Neural crest cell (in vitro differentiated cells): ENCODE results near the gene FBXW12. TPM values are rescaled to one million over a fixed set of nuclear protein-coding genes. Genes with fewer than 3 reads are reported as not detected.

ENCODE experiments used
- DNase-seq: peaks from one replicate; pipeline ENCODE4 v3.0.0; 2021; ENCODE audit warnings: low read depth, mixed read lengths, low spot score
- H3K27ac Mint-ChIP-seq: one replicate; pipeline ENCODE4 v1.8.0; 2021; ENCODE audit warnings: mild to moderate bottlenecking, mixed read lengths; ENCODE audit not compliant: unreplicated experiment
- H3K27me3 Mint-ChIP-seq: 2 replicates; pipeline ENCODE4 v1.8.0; 2021; ENCODE audit warnings: low read depth, mild to moderate bottlenecking, mixed read lengths
- H3K36me3 Mint-ChIP-seq: 2 replicates; pipeline ENCODE4 v1.8.0; 2021; ENCODE audit warnings: low read depth, mild to moderate bottlenecking, mixed read lengths
- H3K4me1 Mint-ChIP-seq: 2 replicates; pipeline ENCODE4 v1.8.0; 2021; ENCODE audit warnings: mixed read lengths
- H3K4me3 Mint-ChIP-seq: one replicate; pipeline ENCODE4 v1.8.0; 2021; ENCODE audit warnings: mild to moderate bottlenecking, mixed read lengths
- H3K9me3 Mint-ChIP-seq: 2 replicates; pipeline ENCODE4 v1.8.0; 2021; ENCODE audit warnings: mixed read lengths
- total RNA-seq: library from RNA; stranded (reverse); gene quantifications from 2 replicates; pipeline ENCODE4 v1.2.1, GENCODE V29; 2021
- TF ChIP-seq, protein P1 (sequence below): fragments of 200-600 bp; sonication (generic); conservative IDR thresholded peaks from 2 replicates; pipeline ENCODE4 v1.5.0; 2021; ENCODE audit warnings: antibody characterized with exemption, mild to moderate bottlenecking

The FBXW12 gene
- total RNA-seq, 1 donor from 2014 or later: 0.44 TPM

DNA sequence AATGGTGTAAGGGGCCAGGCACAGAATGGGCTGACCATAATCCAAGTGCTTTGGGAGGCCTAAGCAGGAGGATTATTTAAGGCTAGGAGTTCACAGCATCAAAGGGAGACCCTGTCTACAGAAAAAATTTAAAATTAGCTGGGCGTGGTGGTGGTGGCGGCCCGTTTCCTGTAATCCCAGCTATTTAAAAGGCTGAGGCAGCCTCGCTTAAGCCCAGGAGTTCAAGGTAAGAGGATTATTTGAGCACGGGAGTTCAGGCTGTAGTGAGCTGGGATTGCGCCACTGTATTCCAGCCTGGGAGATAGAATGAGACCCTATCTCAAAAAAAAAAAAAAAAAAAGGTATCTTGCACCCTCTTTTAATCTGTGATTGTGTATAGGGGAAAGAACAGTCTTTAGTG, 69.9 kb downstream of the FBXW12 start:
- H3K4me3 Mint-ChIP-seq: peak overlapping the region; percentile 92
- TF ChIP-seq, protein P1, sequence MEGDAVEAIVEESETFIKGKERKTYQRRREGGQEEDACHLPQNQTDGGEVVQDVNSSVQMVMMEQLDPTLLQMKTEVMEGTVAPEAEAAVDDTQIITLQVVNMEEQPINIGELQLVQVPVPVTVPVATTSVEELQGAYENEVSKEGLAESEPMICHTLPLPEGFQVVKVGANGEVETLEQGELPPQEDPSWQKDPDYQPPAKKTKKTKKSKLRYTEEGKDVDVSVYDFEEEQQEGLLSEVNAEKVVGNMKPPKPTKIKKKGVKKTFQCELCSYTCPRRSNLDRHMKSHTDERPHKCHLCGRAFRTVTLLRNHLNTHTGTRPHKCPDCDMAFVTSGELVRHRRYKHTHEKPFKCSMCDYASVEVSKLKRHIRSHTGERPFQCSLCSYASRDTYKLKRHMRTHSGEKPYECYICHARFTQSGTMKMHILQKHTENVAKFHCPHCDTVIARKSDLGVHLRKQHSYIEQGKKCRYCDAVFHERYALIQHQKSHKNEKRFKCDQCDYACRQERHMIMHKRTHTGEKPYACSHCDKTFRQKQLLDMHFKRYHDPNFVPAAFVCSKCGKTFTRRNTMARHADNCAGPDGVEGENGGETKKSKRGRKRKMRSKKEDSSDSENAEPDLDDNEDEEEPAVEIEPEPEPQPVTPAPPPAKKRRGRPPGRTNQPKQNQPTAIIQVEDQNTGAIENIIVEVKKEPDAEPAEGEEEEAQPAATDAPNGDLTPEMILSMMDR: no peak
- no peaks in the 10 kb centered on the region for H3K9me3 Mint-ChIP-seq
- H3K4me1 Mint-ChIP-seq: peaks cover 40% of the 10 kb centered on the region
- H3K27me3 Mint-ChIP-seq: no peaks in the 10 kb centered on the region
- H3K27ac Mint-ChIP-seq: no peak overlapping the region
- H3K36me3 Mint-ChIP-seq: peaks cover 2% of the 10 kb centered on the region
- DNase-seq: no peak

Other genes with a start within 250 kb of the FBXW12 start
- gene CDC25A, start 183.8 kb upstream of the FBXW12 start, total RNA-seq: 58.4 and 63.0 TPM in 2 replicates
- not detected in 2 replicates for gene CAMP, start 148.7 kb upstream of the FBXW12 start, total RNA-seq
- 32.6 and 33.2 TPM in 2 replicates for gene ZNF589, start 131.1 kb upstream of the FBXW12 start, total RNA-seq
- gene NME6, start 70.9 kb upstream of the FBXW12 start, total RNA-seq: 37.2 and 40.5 TPM in 2 replicates
- gene SPINK8, start 38.6 kb upstream of the FBXW12 start, total RNA-seq: not detected in 2 replicates
- 161 and 180 TPM in 2 replicates for gene PLXNB1, start 57.9 kb downstream of the FBXW12 start, total RNA-seq
- gene CCDC51, start 67.9 kb downstream of the FBXW12 start, total RNA-seq: 12.4 TPM in 2 replicates
- 309 and 318 TPM in 2 replicates for gene TMA7, start 68.0 kb downstream of the FBXW12 start, total RNA-seq
- gene ATRIP, start 74.5 kb downstream of the FBXW12 start, total RNA-seq: 21.8 and 22.1 TPM in 2 replicates
- 117 and 124 TPM in 2 replicates for gene SHISA5, start 132.0 kb downstream of the FBXW12 start, total RNA-seq
- gene PFKFB4, start 184.6 kb downstream of the FBXW12 start, total RNA-seq: 19.2 and 20.4 TPM in 2 replicates
- 1.3 TPM in 2 replicates for gene UCN2, start 191.6 kb downstream of the FBXW12 start, total RNA-seq
- gene COL7A1, start 223.1 kb downstream of the FBXW12 start, total RNA-seq: 28.4 and 28.7 TPM in 2 replicates
- 288 and 297 TPM in 2 replicates for gene UQCRC1, start 237.4 kb downstream of the FBXW12 start, total RNA-seq
- gene TMEM89, start 249.6 kb downstream of the FBXW12 start, total RNA-seq: 0.51 and 0.66 TPM in 2 replicates